ENCODE measurements around the gene TSPAN17.
"Not testable (repeated sequence)": the region's sequence is repeated elsewhere in the genome, so short reads cannot be mapped to it uniquely, and the experiment has no call there.

Gene TSPAN17, protein sequence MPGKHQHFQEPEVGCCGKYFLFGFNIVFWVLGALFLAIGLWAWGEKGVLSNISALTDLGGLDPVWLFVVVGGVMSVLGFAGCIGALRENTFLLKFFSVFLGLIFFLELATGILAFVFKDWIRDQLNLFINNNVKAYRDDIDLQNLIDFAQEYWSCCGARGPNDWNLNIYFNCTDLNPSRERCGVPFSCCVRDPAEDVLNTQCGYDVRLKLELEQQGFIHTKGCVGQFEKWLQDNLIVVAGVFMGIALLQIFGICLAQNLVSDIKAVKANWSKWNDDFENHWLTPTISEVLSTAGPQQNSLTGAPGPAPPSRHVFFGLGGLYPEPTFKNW

DNA sequence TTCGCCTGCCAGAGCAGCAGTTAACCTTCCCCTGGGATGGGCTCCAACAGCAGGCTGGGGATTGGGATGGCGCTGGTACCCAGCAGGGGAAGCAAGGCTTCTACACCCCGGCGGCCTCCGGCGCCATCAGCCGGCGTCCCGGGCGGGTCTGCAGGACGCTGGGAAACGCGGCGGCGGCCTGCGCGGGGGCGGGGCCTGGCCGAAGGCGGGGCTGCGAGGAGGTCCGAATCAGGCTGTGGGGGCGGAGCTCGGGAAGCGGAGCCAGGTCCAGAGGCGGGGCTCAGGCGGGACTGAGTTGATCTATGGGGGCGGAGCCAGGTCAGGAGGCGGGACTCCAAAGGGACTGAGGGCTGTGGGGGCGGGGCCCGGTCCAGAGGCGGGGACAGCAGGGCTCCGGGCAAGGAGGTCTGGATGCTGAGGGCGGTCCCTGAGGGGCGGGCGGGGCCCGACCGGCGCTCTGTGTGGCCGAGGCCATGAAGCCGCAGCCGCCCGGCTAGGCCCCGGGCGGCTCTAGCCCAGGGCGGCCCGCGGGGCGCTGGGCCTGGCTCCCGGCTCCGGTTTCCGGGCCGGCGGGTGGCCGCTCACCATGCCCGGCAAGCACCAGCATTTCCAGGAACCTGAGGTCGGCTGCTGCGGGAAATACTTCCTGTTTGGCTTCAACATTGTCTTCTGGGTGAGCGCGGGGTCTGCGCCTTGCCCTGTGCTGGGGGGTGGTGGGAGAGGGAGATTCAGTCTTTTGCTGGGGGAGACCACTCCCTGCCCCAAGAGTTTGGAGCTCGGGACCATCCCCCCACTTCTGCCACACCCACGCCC lies at the start of gene TSPAN17:
TSS of gene TSPAN17 (plus strand) at position 455 of the 813 bp plus-strand sequence. CDS start at position 587, 132 bp downstream.
- peak; percentile 88 for DNase-seq

DNA sequence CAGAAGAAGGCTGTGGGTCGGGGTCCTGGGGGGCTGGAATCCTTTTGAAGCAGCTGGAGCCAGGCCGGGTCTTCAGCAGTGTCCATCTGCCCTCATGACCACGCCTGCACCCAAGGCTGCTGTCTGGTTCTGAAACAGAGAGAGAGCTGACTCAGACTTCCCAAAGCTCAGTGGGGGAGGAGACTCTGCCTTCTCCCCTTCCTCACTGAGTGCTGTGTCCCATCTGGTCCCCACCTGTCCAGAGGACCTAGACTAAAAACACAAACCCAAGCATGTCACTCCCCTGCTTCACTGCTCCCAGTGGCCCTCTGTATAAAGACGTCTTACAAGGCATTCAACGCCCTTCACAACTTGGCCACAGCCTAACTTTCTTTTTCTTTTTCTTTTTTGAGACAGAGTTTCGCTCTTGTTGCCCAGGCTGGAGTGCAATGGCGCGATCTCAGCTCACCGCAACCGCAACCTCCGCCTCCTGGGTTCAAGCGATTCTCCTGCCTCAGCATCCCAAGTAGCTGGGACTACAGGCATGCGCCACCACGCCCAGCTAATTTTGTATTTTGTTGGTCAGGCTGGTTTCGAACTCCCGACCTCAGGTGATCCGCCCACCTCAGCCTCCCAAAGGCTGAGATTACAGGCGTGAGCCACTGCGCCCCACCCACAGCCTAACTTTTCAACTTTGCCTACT lies 47.4 kb upstream of the TSPAN17 start:
- DNase-seq = not testable (repeated sequence)

DNA sequence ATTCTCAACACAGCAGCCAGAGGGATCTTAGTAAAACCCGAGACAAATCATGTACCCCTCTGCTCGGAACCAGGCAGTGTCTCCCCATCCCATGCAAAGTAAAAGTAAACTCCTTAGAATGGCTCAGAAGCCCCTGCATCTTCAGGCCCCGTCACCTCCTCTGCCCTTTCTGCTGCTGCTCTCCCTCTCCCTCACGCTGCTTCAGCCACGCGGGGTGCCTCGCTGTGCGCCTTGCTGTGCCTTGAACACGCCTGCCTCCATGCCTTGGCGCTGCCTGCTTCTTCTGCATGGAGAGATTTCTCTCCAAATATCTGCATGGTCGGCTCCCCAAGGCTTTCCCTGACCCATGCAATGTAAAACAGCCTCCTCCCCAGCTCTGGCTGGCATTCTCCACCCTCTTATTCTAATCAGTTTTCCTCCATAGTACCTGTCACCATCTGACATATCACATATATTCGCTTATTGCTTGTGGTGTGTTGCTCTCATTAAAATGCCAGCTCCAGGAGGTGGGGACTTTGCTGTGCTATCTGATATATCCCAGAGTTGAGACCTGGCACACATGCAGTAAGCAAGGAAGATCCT lies 45.3 kb upstream of the TSPAN17 start:
- no peak for DNase-seq

DNA sequence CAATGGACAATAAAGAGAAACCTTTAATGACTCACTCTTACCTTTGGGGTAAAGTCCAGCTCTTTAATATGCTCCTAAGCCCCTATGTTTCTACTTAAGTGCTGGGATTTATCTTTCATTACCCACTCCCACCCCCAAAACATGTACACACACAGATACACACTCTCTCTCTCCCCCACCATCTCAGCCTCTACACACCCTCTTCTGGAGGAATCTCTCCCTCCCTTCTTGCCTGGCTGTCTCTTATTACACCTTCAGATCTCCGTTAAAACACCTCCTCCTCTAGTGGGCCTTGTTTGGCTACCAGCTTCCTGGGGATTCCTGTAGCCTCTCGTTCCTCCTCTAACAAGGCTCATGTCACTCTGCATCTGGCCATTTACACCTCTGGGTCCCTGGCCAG lies 44.2 kb upstream of the TSPAN17 start:
- DNase-seq = no peak

DNA sequence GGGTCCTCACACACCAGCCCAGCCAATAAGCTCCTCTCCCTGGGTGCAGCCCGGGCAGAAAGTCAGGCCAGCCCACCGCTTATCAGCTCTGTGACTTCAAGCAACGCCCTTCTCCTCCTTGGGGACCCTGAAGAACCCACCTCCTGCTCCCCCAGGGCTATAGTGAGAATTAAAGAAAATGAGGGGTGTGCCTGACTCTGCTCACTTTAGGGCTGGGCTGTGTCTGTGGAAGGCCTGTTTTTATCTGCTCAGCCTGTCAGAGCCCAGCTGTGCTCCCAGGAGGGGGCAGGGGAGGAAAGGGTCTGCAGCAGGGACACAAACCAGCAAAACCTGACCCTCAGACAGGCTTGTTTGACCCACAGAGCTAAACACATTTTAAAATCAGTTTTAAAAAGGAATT lies 41.3 kb upstream of the TSPAN17 start:
- no peak for DNase-seq

DNA sequence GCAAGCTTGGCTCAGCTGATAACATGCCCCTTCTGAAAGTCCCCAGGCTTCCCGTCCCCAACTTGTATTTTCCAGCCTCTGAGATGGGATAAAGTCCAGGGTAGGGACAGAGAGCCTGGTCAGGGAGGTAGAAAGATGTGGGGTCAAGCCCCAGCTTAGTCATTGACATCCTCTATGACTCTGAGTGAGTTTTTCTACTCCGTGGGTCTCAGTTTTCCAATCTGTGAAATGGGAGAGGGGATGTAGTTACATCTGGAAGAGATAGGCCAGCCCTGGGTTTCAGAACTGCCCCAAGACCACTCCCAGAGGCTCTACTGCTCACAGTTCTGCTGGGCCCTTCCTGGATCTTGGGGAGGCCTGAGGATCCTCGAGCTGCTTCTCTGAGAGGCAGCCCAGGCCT lies 40.4 kb upstream of the TSPAN17 start:
- no peak for DNase-seq

DNA sequence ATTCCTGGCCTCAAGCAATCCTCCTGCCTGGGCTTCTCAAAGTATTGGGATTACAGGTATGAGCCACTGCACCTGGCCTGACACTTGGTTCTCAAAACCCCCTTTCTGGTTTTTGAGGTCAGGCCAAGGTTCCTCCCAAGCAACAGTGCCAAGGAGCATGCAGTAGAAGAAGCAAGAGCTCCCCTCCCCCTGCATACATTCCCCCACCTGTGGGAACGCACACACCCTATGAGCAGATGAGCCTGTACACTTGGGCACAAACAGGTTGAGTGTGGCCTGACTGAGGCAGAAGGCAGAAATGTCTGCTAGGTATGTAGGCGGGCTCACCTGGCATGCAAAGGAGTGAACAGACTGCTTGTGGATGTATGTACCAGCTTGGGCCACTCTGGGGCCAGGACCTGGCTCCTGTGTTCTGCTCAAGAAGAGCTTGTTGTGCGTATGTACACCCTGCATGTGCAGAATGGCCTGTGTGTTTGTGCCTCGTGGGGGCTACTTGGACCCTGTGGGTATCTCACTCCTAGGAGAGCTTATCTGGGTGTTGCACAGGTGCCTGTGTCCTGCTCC lies 39.1 kb upstream of the TSPAN17 start:
- no peak for DNase-seq

DNA sequence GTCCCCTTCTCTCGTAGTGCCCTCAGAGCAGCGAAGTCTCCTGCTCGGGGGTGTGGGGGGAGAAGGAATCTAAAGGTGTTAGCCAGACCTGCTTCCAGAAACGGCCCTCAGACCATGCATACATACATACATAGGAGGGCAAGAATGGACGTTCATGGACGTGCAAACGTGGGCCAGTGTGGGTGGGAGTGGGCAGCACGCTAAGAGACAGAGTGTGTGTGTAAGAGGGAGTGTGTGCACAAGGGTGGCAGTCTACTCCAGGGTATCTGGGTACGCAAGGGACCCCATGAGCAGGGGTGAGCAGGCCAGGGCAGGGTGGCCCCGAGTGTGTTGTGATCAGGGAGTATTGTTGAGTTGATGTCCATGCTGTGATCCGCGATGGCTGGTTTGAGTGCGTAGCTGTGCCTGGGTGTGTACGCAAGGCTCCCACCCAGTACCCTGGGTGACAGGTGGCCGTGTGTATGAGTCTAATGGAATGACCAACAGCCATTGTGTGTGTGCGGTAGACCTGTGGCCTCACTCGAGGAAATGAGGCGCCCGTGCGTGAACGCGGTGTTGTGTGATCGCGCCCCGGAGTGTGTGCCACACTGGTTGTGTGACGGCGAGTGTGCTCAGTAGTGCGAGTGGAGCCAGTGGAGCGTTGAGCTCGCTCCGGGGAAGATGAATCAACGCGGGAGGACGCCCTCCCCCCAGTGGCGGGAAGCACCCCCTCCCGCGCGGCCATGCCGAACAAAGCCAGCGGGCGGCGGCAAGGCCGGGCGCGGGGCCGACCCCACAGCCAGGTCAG lies 38.2 kb upstream of the TSPAN17 start:
- DNase-seq = peak; percentile 5

DNA sequence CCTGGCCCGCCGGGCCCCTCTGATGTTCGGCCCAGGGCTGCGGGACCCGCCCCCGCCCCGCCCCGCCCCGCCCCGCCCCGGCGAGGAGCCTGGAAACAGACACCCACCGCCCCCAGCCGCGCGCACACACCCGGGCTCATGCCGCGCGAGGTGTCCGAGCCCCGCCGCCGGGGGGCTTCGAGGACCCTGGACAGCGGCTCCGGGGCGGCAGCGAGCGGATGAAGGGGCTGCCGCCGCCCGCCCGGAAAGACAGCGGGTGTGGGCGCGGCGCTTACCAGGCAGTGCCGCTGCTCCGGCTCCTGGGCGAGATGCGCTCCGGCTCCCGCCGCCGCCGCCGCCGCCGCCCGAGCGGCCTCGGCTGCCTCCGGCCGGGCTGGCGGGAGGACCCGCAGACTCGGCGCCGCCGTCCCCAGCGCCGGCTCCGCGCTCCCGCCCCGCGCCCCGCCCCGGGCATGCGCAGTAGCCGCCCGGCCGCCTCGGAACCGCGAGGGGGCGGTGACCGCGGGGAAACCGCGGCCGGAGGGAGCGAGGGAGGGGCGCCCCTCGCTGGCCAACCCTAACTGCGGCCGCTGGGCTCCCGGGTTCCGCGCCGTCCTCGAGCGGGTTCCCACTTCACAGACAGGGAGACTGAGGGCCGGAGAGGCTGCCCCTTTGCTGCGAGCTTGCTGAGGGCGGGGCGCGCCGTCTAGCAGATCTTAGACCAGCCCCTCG lies 37.4 kb upstream of the TSPAN17 start, which contains the start of gene GPRIN1:
TSS of gene GPRIN1 (minus strand) at position 433 of the 711 bp plus-strand sequence. CDS start 10,322 bp downstream, outside the sequence.
- peak; percentile 44 for DNase-seq

DNA sequence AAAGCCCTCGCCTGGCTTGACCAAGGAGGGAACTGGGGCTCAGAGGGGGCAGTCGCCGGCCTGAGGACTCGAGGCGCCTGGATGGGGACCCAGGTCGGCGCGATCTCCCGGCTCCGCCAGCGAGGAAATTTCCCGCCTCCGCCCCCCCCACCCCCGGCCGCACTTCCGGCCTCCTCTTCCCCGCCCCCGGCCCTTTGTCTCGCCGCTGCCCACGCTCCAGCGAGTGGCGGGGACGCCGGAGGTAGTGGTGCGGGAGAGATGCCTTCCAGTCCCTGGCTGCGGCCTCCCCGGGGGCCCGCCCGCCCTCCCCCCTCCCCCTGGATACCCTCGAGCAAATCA lies 36.9 kb upstream of the TSPAN17 start:
- no peak for DNase-seq

DNA sequence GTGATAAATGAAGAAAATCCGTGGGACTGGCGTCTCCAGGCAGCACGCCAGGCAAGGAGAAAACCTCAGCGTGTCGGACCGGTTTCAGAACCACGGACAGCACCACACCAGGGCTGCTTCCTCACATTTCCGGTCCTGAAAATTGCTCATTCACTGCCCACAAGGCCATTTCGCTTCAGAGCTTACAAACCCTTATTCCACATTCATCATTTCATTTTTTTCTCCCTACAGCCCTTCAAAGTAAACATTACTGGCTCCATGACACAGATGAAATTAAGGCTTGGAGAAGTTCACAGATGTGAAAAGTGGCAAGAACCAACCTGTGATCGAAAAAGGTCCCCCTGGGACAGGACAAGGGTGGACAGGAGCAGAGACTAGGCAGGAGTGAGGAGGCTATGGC lies 35.8 kb upstream of the TSPAN17 start:
- DNase-seq = no peak

DNA sequence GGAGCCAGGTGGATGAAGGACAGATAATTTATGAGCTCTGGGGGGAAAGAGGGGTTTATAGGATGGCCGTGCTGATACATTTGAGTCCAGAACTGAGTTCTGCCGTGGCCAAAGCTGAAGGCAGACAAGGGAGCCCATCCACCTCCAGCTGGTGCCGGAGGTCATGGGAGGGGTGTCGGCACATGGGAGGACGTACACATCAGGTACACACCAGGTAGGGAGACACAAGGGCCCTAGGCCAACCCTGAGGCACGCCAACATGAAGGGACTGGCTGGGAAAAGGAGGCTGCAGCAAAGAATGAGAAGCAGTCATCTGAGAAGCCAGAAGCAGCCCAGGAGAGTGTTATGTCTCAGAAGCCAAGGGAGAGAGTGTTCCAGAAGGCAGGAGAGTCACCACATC lies 35.3 kb upstream of the TSPAN17 start:
- no peak for DNase-seq

DNA sequence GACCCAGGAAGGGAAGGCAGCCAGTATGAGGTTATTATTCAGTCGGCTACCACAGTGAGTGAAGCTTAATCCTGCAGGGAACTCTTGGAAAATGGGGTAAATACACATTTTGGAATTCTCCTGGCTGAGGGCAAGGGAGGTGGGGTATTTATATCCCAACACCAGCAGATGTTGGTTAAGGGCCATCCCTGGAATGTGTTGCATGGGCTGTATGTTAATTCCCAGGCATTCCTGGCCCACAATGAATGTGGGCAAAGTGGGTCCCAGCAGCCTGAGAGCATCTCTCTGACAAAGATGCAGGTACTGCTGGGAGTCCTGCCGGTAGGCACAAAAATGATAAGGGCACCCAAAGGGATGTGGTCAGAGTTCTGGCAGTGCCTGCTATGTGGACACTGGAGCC lies 34.4 kb upstream of the TSPAN17 start:
- no peak for DNase-seq

DNA sequence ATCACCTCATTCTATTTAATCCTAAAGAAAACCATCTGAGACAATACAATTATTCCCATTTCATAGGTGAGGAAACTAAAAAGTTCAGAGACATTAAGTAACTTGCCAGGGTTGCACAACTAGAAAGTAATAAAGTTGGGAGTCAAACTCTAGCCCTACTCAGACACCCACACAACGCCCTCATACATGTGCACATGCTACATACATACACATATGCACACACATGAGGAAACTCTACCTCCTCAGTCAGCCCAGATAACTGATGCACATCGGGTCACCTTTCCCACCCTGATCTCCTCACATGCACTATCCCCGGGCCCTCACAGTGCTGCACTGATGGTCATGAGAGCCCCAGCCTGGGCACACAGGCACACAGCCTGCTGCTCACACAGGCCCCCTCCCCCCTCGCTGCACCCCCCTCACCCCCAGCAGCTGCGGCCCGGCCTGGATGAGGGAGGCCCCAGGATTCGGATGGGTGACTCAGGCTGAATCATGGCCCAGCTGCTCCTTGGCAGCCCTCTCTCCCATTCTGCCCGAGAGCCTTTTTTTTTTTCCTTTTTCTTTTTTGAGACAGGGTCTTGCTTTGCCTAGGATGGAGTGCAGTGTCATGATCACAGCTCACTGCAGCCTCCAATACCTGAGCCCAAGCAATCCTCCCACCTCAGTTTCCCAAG lies 32.3 kb upstream of the TSPAN17 start:
- DNase-seq = no peak

DNA sequence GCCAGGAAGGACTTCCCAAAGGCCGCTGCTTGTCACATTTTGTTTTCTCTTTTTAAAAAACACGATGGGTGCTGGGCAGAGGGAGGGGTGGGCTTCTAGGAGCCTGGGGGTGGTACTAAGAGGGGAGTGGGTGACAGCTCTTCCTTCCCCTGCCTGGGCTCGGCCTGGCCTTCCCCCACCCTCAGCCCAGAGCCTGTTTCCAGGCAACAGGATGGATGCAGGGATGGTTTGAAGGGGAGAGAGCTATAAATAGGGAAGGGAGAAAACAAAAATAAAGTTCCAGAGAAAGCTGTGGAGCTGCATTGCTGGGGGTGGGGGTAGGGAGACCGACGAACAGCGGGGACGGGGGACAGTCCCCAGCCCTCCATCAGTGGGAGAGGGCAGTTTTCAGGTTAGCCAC lies 30.8 kb upstream of the TSPAN17 start:
- DNase-seq = no peak

DNA sequence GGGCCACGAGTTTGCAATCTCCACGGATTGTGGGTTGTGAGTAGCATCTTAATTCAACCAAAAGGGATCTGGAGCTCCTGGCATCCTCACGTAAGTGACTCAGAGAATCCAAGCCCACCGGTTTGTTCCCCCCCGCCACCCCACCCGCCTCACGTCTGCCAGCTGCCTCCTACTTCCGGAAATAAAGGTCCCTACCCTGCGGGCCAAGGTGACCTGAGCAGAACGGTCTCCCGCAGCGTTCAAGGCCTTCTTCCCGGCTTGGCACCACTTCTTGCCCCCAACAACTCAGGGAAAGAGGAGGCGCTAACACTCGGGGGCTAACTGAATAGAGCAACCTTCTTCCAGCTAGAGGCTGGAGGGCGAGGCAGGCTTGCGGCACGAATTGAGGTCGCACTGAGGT lies 28.5 kb upstream of the TSPAN17 start:
- DNase-seq = no peak

DNA sequence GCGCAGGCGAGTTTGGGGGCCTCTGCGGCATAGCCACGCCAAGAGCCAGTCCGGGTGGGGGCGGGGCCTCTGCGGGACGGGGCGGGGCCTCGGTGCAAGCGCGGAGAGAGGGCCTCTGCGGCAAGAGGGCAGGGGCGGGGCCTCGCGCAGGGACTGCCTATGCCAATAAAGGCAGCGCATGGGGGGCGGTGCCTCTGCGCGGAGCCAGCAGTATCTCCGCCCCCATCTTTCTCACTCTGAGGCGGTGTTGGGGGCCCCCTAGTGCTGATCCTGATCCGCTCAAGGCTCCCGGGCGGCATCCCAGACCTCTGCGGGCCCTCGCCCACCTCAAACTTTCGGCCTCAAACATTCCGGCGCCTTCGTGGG lies 28.1 kb upstream of the TSPAN17 start:
- DNase-seq = no peak

DNA sequence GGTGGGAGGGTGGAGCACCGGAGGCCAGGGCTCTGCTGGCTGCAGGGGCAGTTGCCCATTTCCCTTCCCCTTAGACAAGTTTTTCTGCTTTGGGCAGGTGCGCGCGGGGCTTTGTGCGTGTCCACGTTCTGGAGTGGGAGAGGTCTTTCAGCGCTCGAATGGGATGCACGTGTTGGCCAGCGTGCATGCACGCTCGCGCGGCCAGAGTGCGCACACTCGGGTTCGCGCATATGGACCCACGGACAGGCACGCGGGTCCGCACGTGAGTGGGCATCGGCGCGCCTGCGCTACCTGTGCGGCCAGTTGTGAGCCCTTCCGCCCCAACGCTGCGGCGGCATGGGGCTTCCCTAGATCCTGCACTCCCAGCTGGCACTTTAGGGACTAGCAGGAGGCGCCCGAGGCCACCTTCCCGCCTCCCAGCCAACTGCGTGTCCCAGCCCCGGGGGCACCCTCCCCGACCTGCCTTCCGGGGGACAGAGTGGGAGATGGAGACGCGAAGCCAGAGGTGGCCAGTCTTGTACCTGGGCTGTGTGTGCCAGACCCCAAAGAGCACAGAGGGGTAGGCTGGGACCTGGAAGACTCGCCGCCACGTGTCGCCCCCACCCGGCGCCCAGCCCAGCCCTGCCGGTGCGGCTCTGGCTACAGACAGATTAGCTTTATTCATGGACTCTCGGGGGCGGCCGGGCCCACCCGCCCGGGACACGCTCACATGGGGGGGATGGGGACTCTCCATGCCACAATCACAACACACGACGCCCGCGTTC lies 27.5 kb upstream of the TSPAN17 start:
- DNase-seq = no peak

DNA sequence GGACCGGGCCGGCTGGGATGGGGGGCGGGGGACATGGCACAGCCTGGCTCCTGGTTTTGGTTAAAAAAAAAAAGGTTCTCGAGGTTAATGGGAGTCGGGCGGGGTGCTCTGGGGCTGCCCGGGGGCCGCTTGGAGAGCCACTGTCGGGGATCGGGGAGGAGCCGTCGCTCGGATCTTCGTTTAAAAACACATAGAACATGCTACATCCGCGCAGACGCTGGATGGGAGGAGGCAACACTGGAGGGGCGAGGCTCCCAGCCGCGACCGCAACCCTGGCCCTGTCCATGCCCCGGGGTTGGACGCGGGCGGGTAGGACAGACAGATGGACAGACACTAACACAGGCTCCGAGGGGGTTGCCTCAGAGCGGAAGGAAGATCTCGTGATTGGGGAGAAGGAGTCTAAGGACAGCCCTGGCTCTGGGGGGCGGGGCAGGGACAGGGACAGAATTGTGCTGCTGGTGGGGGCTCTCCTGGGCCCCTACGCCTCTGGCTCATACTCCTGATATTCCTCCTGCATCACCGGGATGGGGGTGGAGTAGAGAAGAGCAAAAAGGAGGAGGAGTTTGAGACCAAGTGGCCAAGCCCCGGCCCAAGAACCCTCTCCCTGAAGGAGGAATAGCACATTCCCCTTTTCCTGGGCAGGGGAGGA lies 26.8 kb upstream of the TSPAN17 start:
- no peak for DNase-seq

DNA sequence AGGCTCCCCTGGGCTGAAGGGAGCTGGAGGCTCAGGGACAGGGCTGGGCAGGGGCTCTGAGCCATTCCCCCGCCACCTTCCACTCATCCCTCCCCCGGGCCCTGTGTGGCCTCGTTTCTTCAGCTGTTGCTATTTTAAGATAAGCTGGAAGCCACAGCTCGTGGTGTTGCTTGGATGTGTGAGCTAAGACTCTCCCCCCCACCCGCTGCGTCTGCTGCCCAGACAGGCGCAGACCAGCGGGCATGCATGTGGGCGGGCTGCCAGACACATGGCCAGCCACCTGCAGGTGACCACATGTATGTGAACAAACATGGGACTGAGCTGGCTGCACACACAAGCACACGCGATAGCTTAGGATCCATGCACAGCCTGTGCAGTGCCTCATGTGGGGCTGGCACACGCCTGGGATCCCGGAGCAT lies 25.6 kb upstream of the TSPAN17 start:
- DNase-seq = no peak
